Esophagus squamous epithelium (tissue), 5 donors: ENCODE measurements around the gene ALKBH1. TPM values are rescaled to one million over a fixed set of nuclear protein-coding genes. Genes with fewer than 3 reads are reported as not detected.
"Not testable (repeated sequence)": the region's sequence is repeated elsewhere in the genome, so short reads cannot be mapped to it uniquely, and the experiment has no call there.

Experiments used
- DNase-seq: peaks from one replicate; lab custom pipeline; 2025; lab: John Stamatoyannopoulos, UW
- H3K27ac ChIP-seq, 4 donors: fragments of 200-600 bp; sonication (generic); one replicate each; pipeline ENCODE4 v1.5.1; 2016 to 2019; ENCODE audit warnings: mild to moderate bottlenecking in 1 of 4
- H3K27me3 ChIP-seq, 4 donors: fragments of 200-600 bp; sonication (generic); 1 replicate in 3 of 4; 2 replicates in 1 of 4; pipeline versions ENCODE4 v1.5.1 to v1.6.0; 2017 to 2021; ENCODE audit warnings: antibody characterized with exemption in 1 of 4
- H3K36me3 ChIP-seq, 3 donors: fragments of 200-600 bp; sonication (generic); one replicate each; pipeline ENCODE4 v1.5.1; 2016 to 2019
- H3K4me1 ChIP-seq, 3 donors: fragments of 200-600 bp; sonication (generic); one replicate each; pipeline ENCODE4 v1.5.1; 2017 to 2019
- H3K4me3 ChIP-seq, 4 donors: fragments of 200-600 bp; sonication (generic); 1 replicate in 3 of 4; 2 replicates in 1 of 4; pipeline ENCODE4 v1.5.1; 2016 to 2019; ENCODE audit warnings: mild to moderate bottlenecking in 2 of 4, moderate library complexity in 1 of 4
- H3K9me3 ChIP-seq, 3 donors: fragments of 200-600 bp; sonication (generic); one replicate each; pipeline ENCODE4 v1.5.1; 2016 to 2019
- CTCF ChIP-seq, 6 experiments: fragments of 450-650 bp in 4 of 6; fragments of 200-600 bp in 2 of 6; sonication (generic) in 2 of 6; IDR thresholded peaks; one replicate each; pipeline ENCODE4 v1.5.1; 2016 to 2019; ENCODE audit warnings: antibody characterized with exemption in 6 of 6, mild to moderate bottlenecking in 4 of 6, moderate library complexity in 4 of 6
- POLR2A ChIP-seq, 4 donors: fragments of 450-650 bp; IDR thresholded peaks; one replicate each; pipeline ENCODE4 v1.6.1; 2017; ENCODE audit warnings: antibody characterized with exemption in 4 of 4, mild to moderate bottlenecking in 4 of 4, moderate library complexity in 3 of 4
- WGBS, 2 donors: methylation state at CpG; one replicate each; pipeline ENCODE4 v1.1.5; 2018; 5-methylcytosine and 5-hydroxymethylcytosine counted together
- intact Hi-C: fragments of 100-400 bp; cut with DNase I; formaldehyde crosslinking; loops from one replicate; pipeline ENCODE4 v1.15.0; 2022
- total RNA-seq, 4 donors: library from RNA; depleted of rRNA; stranded (reverse); fragments of >200 nt; gene quantifications; one replicate each; pipeline ENCODE4 v1.1.0, GENCODE V29; 2016
- donor health status: DM: yes; HTN: yes; CAD: no.

ALKBH1 gene
- total RNA-seq, 4 donors from 2014 or later, result 4.2 to 8.8 (median 6.7) TPM

GRCh38 chr14:77673193-77673592 lies 34.6 kb downstream of the ALKBH1 start:
- intact Hi-C loops, result no loop called here
- no peaks in the 10 kb centered on the region for H3K27me3 ChIP-seq
- DNase-seq, result no peak
- no peaks in the 10 kb centered on the region for H3K9me3 ChIP-seq
- no peaks in the 10 kb centered on the region for H3K4me1 ChIP-seq
- TF ChIP-seq POLR2A (IDR thresholded peaks at IDR 0.05) (no peak), CTCF (IDR thresholded peaks at IDR 0.05) (no peak)
- peaks cover 0 to 56% (median 11%) of the 10 kb centered on the region in 3 donors for H3K36me3 ChIP-seq
- H3K27ac ChIP-seq, result no peak overlapping the region
- H3K4me3 ChIP-seq, result no peak overlapping the region

GRCh38 chr14:77667331-77667730 lies 40.5 kb downstream of the ALKBH1 start:
- H3K4me3 ChIP-seq, result no peak overlapping the region
- H3K27me3 ChIP-seq, result no peaks in the 10 kb centered on the region
- intact Hi-C loops, result no loop called here
- no peak overlapping the region for H3K27ac ChIP-seq
- DNase-seq, result no peak
- peaks cover 0 to 10% (median 0%) of the 10 kb centered on the region in 3 donors for H3K36me3 ChIP-seq
- TF ChIP-seq CTCF (IDR thresholded peaks at IDR 0.05) (no peak), POLR2A (IDR thresholded peaks at IDR 0.05) (no peak)
- peaks cover 0 to 8% (median 0%) of the 10 kb centered on the region in 3 donors for H3K4me1 ChIP-seq
- no peaks in the 10 kb centered on the region for H3K9me3 ChIP-seq

- intact Hi-C loops, result no loop called here
- no peak for TF ChIP-seq CTCF (IDR thresholded peaks at IDR 0.05)
- Histone ChIP-seq H3K4me1 (peaks cover 0 to 23% (median 0%) of the 10 kb centered on the region in 3 donors), H3K27ac (peak overlapping the region in 3 of 4 donors; percentile 12 to 47 (median 38)), H3K9me3 (no peaks in the 10 kb centered on the region), H3K36me3 (no peaks in the 10 kb centered on the region), H3K4me3 (no peak overlapping the region), H3K27me3 (peaks cover 0 to 5% (median 0%) of the 10 kb centered on the region in 4 donors)
- DNase-seq, result no peak
- 28 to 30% methylated on average over 6 of the region's 6 CpGs for WGBS, 2 donors
These were observed 44.5 kb downstream of the ALKBH1 start for GRCh38 chr14:77663293-77663692.

GRCh38 chr14:77661562-77661961 lies 46.3 kb downstream of the ALKBH1 start:
- peaks cover 0 to 23% (median 0%) of the 10 kb centered on the region in 3 donors for H3K4me1 ChIP-seq
- DNase-seq, H3K27ac ChIP-seq, H3K27me3 ChIP-seq, intact Hi-C loops, H3K4me3 ChIP-seq, H3K36me3 ChIP-seq, H3K9me3 ChIP-seq: not testable (repeated sequence)
- WGBS, 2 donors, result 81 to 83% methylated on average over 7 of the region's 9 CpGs

GRCh38 chr14:77660754-77661153 lies 47.1 kb downstream of the ALKBH1 start:
- peaks cover 0 to 23% (median 0%) of the 10 kb centered on the region in 3 donors for H3K4me1 ChIP-seq
- no peaks in the 10 kb centered on the region for H3K36me3 ChIP-seq
- H3K9me3 ChIP-seq, result no peaks in the 10 kb centered on the region
- peak overlapping the region in 1 of 4 donors; percentile 21 for H3K4me3 ChIP-seq
- no peak overlapping the region for H3K27ac ChIP-seq
- intact Hi-C loops, result no loop called here
- DNase-seq, result no peak
- TF ChIP-seq CTCF (IDR thresholded peaks at IDR 0.05) (no peak), POLR2A (IDR thresholded peaks at IDR 0.05) (no peak)
- peaks cover 0 to 5% (median 0%) of the 10 kb centered on the region in 4 donors for H3K27me3 ChIP-seq
- WGBS, 2 donors, result 40 to 48% methylated on average over 7 of the region's 7 CpGs

- 43 to 59% methylated on average over 2 of the region's 2 CpGs for WGBS, 2 donors
- TF ChIP-seq POLR2A (IDR thresholded peaks at IDR 0.05) (no peak), CTCF (IDR thresholded peaks at IDR 0.05) (no peak)
- intact Hi-C loops, result no loop called here
These were observed 48.0 kb downstream of the ALKBH1 start for GRCh38 chr14:77659831-77660230.

More at GRCh38 chr14:77659831-77660230, 48.0 kb downstream of the ALKBH1 start:
- peaks cover 0 to 5% (median 0%) of the 10 kb centered on the region in 4 donors for H3K27me3 ChIP-seq
- no peak for DNase-seq
- H3K27ac ChIP-seq, result peak overlapping the region in 1 of 4 donors; percentile 21
- H3K36me3 ChIP-seq, result no peaks in the 10 kb centered on the region
- peaks cover 0 to 23% (median 0%) of the 10 kb centered on the region in 3 donors for H3K4me1 ChIP-seq
- no peaks in the 10 kb centered on the region for H3K9me3 ChIP-seq
- H3K4me3 ChIP-seq, result no peak overlapping the region
